DND-41 (cell line): ENCODE results near the gene HS3ST3A1.

Experiments
- ATAC-seq: fragments of 200-7000 bp; cut with Tn5 transposase; 3 replicates; pipeline ENCODE4 v1.9.1; 2021; ENCODE audit warnings: low read depth; ENCODE audit not compliant: insufficient read depth
- DNase-seq: peaks from one replicate; pipeline ENCODE4 v3.0.0-alpha.2; 2020
- H2AFZ ChIP-seq: 2 replicates; pipeline ENCODE4 v1.6.0; 2012; ENCODE audit warnings: low read depth, low read length
- H3K27ac ChIP-seq: 2 replicates; pipeline ENCODE4 v1.5.1; 2012; ENCODE audit warnings: low read length, inconsistent platforms
- H3K27me3 ChIP-seq: fragments of 200-600 bp; sonication (generic); 2 replicates; pipeline ENCODE4 v1.6.0; 2012; ENCODE audit warnings: low read length, mild to moderate bottlenecking, inconsistent platforms; ENCODE audit not compliant: insufficient read depth, poor library complexity
- H3K36me3 ChIP-seq: 2 replicates; pipeline ENCODE4 v1.5.1; 2012; ENCODE audit warnings: low read length, inconsistent platforms; ENCODE audit not compliant: insufficient read depth
- H3K4me1 ChIP-seq: 2 replicates; pipeline ENCODE4 v1.5.1; 2012; ENCODE audit warnings: mild to moderate bottlenecking, low read length; ENCODE audit not compliant: insufficient read depth
- H3K4me2 ChIP-seq: 2 replicates; pipeline ENCODE4 v1.6.0; 2012; ENCODE audit warnings: mild to moderate bottlenecking, moderate library complexity, low read length, inconsistent platforms; ENCODE audit not compliant: insufficient read depth
- H3K4me3 ChIP-seq, 2 experiments: fragments of 200-600 bp in 1 of 2; shearing (Covaris generic) in 1 of 2; 2 replicates each; pipeline ENCODE4 v1.5.1; 2012 to 2016; ENCODE audit warnings: inconsistent platforms in 2 of 2, low read length in 2 of 2, mild to moderate bottlenecking in 2 of 2, low read depth in 1 of 2, moderate library complexity in 1 of 2
- H3K79me2 ChIP-seq: 2 replicates; pipeline ENCODE4 v1.6.0; 2012; ENCODE audit warnings: low read length, inconsistent platforms; ENCODE audit not compliant: insufficient read depth
- H3K9ac ChIP-seq: 2 replicates; pipeline ENCODE4 v1.6.0; 2012; ENCODE audit warnings: low read depth, mild to moderate bottlenecking, inconsistent platforms, low read length, moderate library complexity
- H3K9me3 ChIP-seq: 2 replicates; pipeline ENCODE4 v1.5.1; 2012; ENCODE audit warnings: low read length, moderate library complexity, mild to moderate bottlenecking, inconsistent platforms; ENCODE audit not compliant: insufficient read depth, severe bottlenecking
- H4K20me1 ChIP-seq: 2 replicates; pipeline ENCODE4 v1.6.0; 2012; ENCODE audit warnings: low read length; ENCODE audit not compliant: insufficient read depth
- EZH2 ChIP-seq: IDR thresholded peaks from 3 replicates; pipeline ENCODE4 v1.6.1; 2012; ENCODE audit warnings: borderline replicate concordance, low read depth, mild to moderate bottlenecking, moderate library complexity, low read length, inconsistent platforms; ENCODE audit not compliant: severe bottlenecking
- TF ChIP-seq, protein P1 (sequence below): IDR thresholded peaks from 2 replicates; pipeline ENCODE4 v1.5.1; 2012; ENCODE audit warnings: borderline replicate concordance, low read length, moderate library complexity, mild to moderate bottlenecking; ENCODE audit not compliant: poor library complexity, severe bottlenecking; ENCODE audit errors: extremely low read depth

Gene HS3ST3A1

DNA sequence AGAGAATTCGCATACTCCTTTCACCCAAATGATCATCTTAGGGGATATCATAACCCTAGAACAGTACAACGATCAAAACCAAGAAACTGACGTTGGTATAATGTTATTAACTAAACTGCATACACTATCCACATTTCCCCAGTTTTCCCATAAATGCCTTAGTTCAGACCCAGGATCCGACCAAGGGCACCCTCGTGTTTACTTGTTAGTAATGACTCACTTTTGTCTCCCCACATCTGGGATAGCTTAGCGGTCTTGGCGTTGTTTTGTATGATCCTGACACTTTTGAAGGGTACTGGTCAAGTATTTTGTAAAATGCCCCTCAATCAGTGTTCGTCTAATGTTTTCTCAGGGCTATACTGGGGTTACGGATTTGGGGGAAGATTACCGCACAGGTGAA, 8.0 kb downstream of the HS3ST3A1 start:
- peaks cover under 1% of the 10 kb centered on the region for H3K27me3 ChIP-seq
- no peak overlapping the region for H3K27ac ChIP-seq
- no peak for DNase-seq
- H3K4me3 ChIP-seq: no peak overlapping the region
- no peak overlapping the region for H3K4me2 ChIP-seq
- H3K36me3 ChIP-seq: no peaks in the 10 kb centered on the region
- no peaks in the 10 kb centered on the region for H3K4me1 ChIP-seq
- H3K9ac ChIP-seq: no peak overlapping the region
- H4K20me1 ChIP-seq: no peaks in the 10 kb centered on the region
- TF ChIP-seq EZH2: no peak
- TF ChIP-seq, protein P1, sequence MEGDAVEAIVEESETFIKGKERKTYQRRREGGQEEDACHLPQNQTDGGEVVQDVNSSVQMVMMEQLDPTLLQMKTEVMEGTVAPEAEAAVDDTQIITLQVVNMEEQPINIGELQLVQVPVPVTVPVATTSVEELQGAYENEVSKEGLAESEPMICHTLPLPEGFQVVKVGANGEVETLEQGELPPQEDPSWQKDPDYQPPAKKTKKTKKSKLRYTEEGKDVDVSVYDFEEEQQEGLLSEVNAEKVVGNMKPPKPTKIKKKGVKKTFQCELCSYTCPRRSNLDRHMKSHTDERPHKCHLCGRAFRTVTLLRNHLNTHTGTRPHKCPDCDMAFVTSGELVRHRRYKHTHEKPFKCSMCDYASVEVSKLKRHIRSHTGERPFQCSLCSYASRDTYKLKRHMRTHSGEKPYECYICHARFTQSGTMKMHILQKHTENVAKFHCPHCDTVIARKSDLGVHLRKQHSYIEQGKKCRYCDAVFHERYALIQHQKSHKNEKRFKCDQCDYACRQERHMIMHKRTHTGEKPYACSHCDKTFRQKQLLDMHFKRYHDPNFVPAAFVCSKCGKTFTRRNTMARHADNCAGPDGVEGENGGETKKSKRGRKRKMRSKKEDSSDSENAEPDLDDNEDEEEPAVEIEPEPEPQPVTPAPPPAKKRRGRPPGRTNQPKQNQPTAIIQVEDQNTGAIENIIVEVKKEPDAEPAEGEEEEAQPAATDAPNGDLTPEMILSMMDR: no peak
- H3K9me3 ChIP-seq: no peaks in the 10 kb centered on the region
- no peak overlapping the region for H2AFZ ChIP-seq
- no peaks in the 10 kb centered on the region for H3K79me2 ChIP-seq
- no peak for ATAC-seq

DNA sequence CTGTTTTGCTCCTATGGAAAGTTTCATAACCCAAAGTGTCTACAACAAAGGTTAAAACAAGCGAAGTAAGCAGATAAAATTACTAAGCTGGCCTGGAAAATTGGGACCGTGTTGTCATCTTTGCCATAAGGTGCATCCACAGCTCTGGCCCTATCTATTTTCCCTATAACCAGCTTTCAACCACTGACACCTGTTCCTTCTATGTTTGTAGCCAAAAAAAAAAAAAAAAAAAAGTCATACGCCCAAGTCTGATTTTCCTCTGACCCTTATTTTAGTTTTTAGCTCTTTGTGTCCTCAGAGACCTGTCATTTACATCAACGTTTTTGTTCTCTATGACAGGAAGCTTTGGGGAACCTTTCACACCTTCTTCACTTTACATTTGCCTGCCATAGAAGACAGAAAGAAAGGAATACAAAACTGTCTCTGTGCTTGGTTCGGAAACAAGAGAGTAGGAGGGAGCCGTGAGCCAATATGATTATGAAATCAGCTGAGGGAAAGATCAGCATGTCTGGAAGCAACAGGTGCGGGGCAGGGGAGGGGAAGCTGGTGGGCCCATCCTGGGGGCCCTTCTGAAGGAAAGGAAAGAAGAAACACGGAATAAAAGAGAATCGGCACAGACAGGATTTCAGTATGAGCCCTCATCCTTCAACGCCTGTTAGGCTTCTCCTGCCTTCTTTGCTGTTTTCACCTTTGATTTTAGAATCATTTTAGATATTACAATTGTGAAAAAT, 8.5 kb downstream of the HS3ST3A1 start:
- H3K79me2 ChIP-seq: no peaks in the 10 kb centered on the region
- no peaks in the 10 kb centered on the region for H3K36me3 ChIP-seq
- H3K4me1 ChIP-seq: no peaks in the 10 kb centered on the region
- DNase-seq: no peak
- H3K9me3 ChIP-seq: no peaks in the 10 kb centered on the region
- H4K20me1 ChIP-seq: no peaks in the 10 kb centered on the region
- H3K9ac ChIP-seq: no peak overlapping the region
- H3K4me2 ChIP-seq: no peak overlapping the region
- H2AFZ ChIP-seq: no peak overlapping the region
- no peak for ATAC-seq
- H3K27me3 ChIP-seq: no peaks in the 10 kb centered on the region
- no peak for TF ChIP-seq EZH2
- TF ChIP-seq, protein P1: no peak
- no peak overlapping the region for H3K27ac ChIP-seq
- no peak overlapping the region for H3K4me3 ChIP-seq

DNA sequence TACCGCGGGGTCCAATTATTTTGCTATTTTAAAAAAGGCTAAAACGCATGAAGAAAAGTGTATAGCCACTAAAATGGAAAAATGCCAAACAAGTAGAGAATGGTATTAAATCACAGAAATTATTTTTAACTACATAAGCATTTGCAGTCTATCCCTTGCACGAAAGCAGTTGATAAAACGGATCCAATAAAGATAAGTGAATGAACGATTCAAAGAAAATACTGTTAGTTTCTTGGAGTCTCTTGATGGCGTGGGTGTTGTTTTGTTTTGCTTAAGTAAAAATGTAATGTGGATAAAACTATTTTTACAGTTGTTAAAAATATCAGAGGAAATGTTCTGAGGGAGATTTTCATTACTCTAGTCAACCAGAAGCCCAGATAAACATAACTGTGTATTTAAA, 9.3 kb downstream of the HS3ST3A1 start:
- no peaks in the 10 kb centered on the region for H3K79me2 ChIP-seq
- ATAC-seq (no peak), DNase-seq (no peak)
- no peaks in the 10 kb centered on the region for H4K20me1 ChIP-seq
- H3K4me3 ChIP-seq: no peak overlapping the region
- TF ChIP-seq EZH2: no peak
- TF ChIP-seq, protein P1: no peak
- no peaks in the 10 kb centered on the region for H3K27me3 ChIP-seq
- H3K36me3 ChIP-seq: no peaks in the 10 kb centered on the region
- H3K4me2 ChIP-seq: no peak overlapping the region
- no peak overlapping the region for H2AFZ ChIP-seq
- H3K4me1 ChIP-seq: no peaks in the 10 kb centered on the region
- H3K27ac ChIP-seq: no peak overlapping the region
- H3K9ac ChIP-seq: no peak overlapping the region
- H3K9me3 ChIP-seq: no peaks in the 10 kb centered on the region

DNA sequence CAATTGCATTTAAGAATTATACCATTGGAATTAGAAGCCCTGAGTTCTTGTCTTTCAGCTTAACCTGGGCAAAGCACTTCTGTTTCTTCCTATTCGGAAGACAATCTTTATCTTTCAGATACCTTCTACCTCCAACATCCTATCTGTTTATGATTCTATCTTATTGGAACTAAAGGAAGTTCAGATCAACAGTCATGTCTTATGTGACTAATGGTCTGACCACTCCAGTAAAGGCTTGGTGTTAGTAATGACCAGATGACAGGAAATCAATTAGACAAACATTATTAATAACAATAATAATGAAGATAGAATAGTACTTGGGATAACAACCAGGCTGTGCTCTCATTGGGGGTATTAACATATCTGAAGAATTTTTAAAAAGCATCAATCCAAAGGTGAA, 11.3 kb downstream of the HS3ST3A1 start:
- H2AFZ ChIP-seq: no peak overlapping the region
- no peaks in the 10 kb centered on the region for H4K20me1 ChIP-seq
- no peak for ATAC-seq
- H3K79me2 ChIP-seq: no peaks in the 10 kb centered on the region
- TF ChIP-seq EZH2: no peak
- TF ChIP-seq, protein P1: no peak
- H3K27me3 ChIP-seq: no peaks in the 10 kb centered on the region
- H3K27ac ChIP-seq: no peak overlapping the region
- H3K4me2 ChIP-seq: no peak overlapping the region
- no peak overlapping the region for H3K9ac ChIP-seq
- no peak overlapping the region for H3K4me3 ChIP-seq
- DNase-seq: no peak
- H3K36me3 ChIP-seq: no peaks in the 10 kb centered on the region
- H3K4me1 ChIP-seq: no peaks in the 10 kb centered on the region
- no peaks in the 10 kb centered on the region for H3K9me3 ChIP-seq
